K562 (cell line): ENCODE measurements around the gene HSF2BP. TPM values are rescaled to one million over a fixed set of nuclear protein-coding genes. Genes with fewer than 3 reads are reported as not detected.

Experiments used
- ATAC-seq: fragments of 200-7000 bp; cut with Tn5 transposase; 3 replicates; pipeline ENCODE4 v1.9.1; 2020; ENCODE audit warnings: moderate library complexity
- BruUV-seq: library from RNA; stranded (reverse); fragments of 400-500 nt; replicated peaks from 2 replicates; lab custom pipeline; 2021; lab: Mats Ljungman, UMichigan
- CTCF ChIA-PET: fragments of 300-600 bp; formaldehyde crosslinking; extraction: SDS; loops from one replicate; lab custom pipeline; 2021; ENCODE audit warnings: low intra/inter-chr PET ratio; lab: Yijun Ruan, JAX
- POLR2A ChIA-PET: fragments of 300-600, 350-650 bp; sonication (Branson Sonifier 250); formaldehyde crosslinking; extraction: SDS; loops from one replicate; lab custom pipeline; 2021; ENCODE audit warnings: antibody characterized with exemption, inconsistent platforms; lab: Yijun Ruan, JAX
- DNase-seq, 4 experiments: peaks; one replicate each; pipeline versions ENCODE4 v3.0.0 to v3.0.0-alpha.2; 2011 to 2018; ENCODE audit warnings: low spot score in 3 of 4, mixed read lengths in 3 of 4; ENCODE audit errors: extremely low read depth in 1 of 4
- FAIRE-seq: peaks from 2 replicates; lab custom pipeline; 2011; peaks lifted over from hg19 to GRCh38; lab: Jason Lieb, UNC
- H2AFZ ChIP-seq: 2 replicates; pipeline ENCODE4 v1.6.0; 2011; ENCODE audit warnings: low read depth, low read length, control low read depth, inconsistent platforms
- H3K27ac ChIP-seq: fragments of 200-600 bp; 3 replicates; pipeline ENCODE4 v1.8.0; 2011; ENCODE audit warnings: low read depth, mild to moderate bottlenecking, control low read depth, inconsistent platforms, low read length, moderate library complexity, mixed read lengths; ENCODE audit errors: extremely low read depth
- H3K27me3 ChIP-seq, 2 experiments: fragments of 300-600 bp in 1 of 2; 2 replicates in 1 of 2; 3 replicates in 1 of 2; pipeline versions ENCODE4 v1.6.0 to v1.8.0; 2011; ENCODE audit warnings: inconsistent platforms in 2 of 2, low read length in 2 of 2, mild to moderate bottlenecking in 1 of 2, mixed read lengths in 1 of 2, moderate library complexity in 1 of 2; ENCODE audit not compliant: control insufficient read depth in 2 of 2, insufficient read depth in 2 of 2
- H3K36me3 ChIP-seq: fragments of 300-600 bp; 3 replicates; pipeline ENCODE4 v1.8.0; 2011; ENCODE audit warnings: mild to moderate bottlenecking, low read length, inconsistent platforms; ENCODE audit not compliant: control insufficient read depth, insufficient read depth
- H3K4me1 ChIP-seq, 2 experiments: fragments of 200-600 bp in 1 of 2; replicated peaks in 1 of 2; 2 replicates in 1 of 2; 3 replicates in 1 of 2; pipeline versions ENCODE4 v1.5.1 to v1.8.0; 2011; ENCODE audit warnings: inconsistent platforms in 2 of 2, low read length in 2 of 2, mild to moderate bottlenecking in 1 of 2, mixed read lengths in 1 of 2, moderate library complexity in 1 of 2; ENCODE audit not compliant: control insufficient read depth in 2 of 2, insufficient read depth in 2 of 2
- H3K4me2 ChIP-seq: 2 replicates; pipeline ENCODE4 v1.6.1; 2011; ENCODE audit warnings: low read length, control low read depth, inconsistent platforms, mixed read lengths; ENCODE audit not compliant: insufficient read depth
- H3K4me3 ChIP-seq: fragments of 200-600 bp; sonication (generic), shearing (Covaris generic); 2 replicates; pipeline ENCODE4 v1.5.1; 2016; ENCODE audit warnings: control low read depth, inconsistent platforms
- H3K79me2 ChIP-seq: fragments of 200-600 bp; 3 replicates; pipeline ENCODE4 v1.8.0; 2011; ENCODE audit warnings: low read length, inconsistent platforms; ENCODE audit not compliant: control insufficient read depth, insufficient read depth
- H3K9ac ChIP-seq, 2 experiments: 2 replicates each; pipeline versions ENCODE4 v1.6.0 to v1.6.1; 2011; ENCODE audit warnings: low read depth in 2 of 2, low read length in 2 of 2, control low read depth in 1 of 2, inconsistent platforms in 1 of 2, mild to moderate bottlenecking in 1 of 2, mixed read lengths in 1 of 2; ENCODE audit not compliant: insufficient read depth in 1 of 2
- H3K9me1 ChIP-seq: one replicate; pipeline ENCODE4 v1.6.0; 2011; ENCODE audit warnings: inconsistent platforms, mild to moderate bottlenecking, low read length, moderate library complexity; ENCODE audit not compliant: control insufficient read depth, insufficient read depth
- H3K9me3 ChIP-seq: replicated peaks from 2 replicates; pipeline ENCODE4 v1.5.1; 2011; ENCODE audit warnings: low read depth, low read length, inconsistent platforms; ENCODE audit not compliant: control insufficient read depth, insufficient read depth
- H4K20me1 ChIP-seq: replicated peaks from 2 replicates; pipeline ENCODE4 v1.6.1; 2011; ENCODE audit warnings: low read length, inconsistent platforms, mixed read lengths; ENCODE audit not compliant: control insufficient read depth, insufficient read depth
- DNMT1 ChIP-seq: fragments of 450-650 bp; IDR thresholded peaks from 2 replicates; pipeline ENCODE4 v1.6.1; 2016; ENCODE audit warnings: antibody characterized with exemption, mild to moderate bottlenecking
- E2F4 ChIP-seq: sonication (generic); formaldehyde crosslinking; IDR thresholded peaks from 2 replicates; pipeline ENCODE4 v1.8.0; 2022; ENCODE audit warnings: mild to moderate bottlenecking, low read depth, missing genetic modification reagents
- PRMT5 ChIP-seq: sonication (generic); formaldehyde crosslinking; IDR thresholded peaks from 2 replicates; pipeline ENCODE4 v1.5.0; 2020; ENCODE audit warnings: missing genetic modification reagents
- ZNF175 ChIP-seq: fragments of 200-800 bp; sonication (Bioruptor generic); IDR thresholded peaks from 2 replicates; pipeline ENCODE4 v1.6.1; 2016; ENCODE audit warnings: low read depth, mild to moderate bottlenecking, missing genetic modification characterization, missing compliant biosample characterization
- ZNF311 ChIP-seq: fragments of 250-450 bp; sonication (Bioruptor Pico); IDR thresholded peaks from 2 replicates; pipeline ENCODE4 v1.4.0; 2020; ENCODE audit warnings: mild to moderate bottlenecking, moderate library complexity
- WGBS: fragments of 100-300 bp; shearing (Covaris generic); methylation state at CpG from one replicate; pipeline ENCODE4 v1.1.6; 2016; ENCODE audit warnings: low coverage, mixed read lengths; ENCODE audit not compliant: insufficient coverage; ENCODE audit errors: missing lambda C conversion rate; 5-methylcytosine and 5-hydroxymethylcytosine counted together
- in situ Hi-C: fragments of 300-500 bp; cut with MboI; formaldehyde crosslinking; loops from 4 replicates; pipeline ENCODE4 v1.15.0; 2018; ENCODE audit warnings: inconsistent platforms, mixed read lengths
- intact Hi-C: fragments of 100-400 bp; cut with micrococcal nuclease; formaldehyde crosslinking; loops from 2 replicates; pipeline ENCODE4 v1.14.2; 2022
- polyA plus RNA-seq, 8 experiments: library from polyadenylated mRNA; depleted of rRNA in 4 of 8; stranded (reverse) in 5 of 8; unstranded in 3 of 8; fragments of >200 nt; fragmentation: Nextera tagmentation in 2 of 8; fragmentation: Illumina TruSeq in 1 of 8; extraction: Ambion mirVana in 2 of 8; extraction: Trizol in 1 of 8; gene quantifications; 2 replicates each; pipeline versions ENCODE4 v1.2.1 to v1.2.3, GENCODE V29; 2011 to 2014; ENCODE audit warnings: inconsistent platforms in 1 of 8, missing spikeins in 1 of 8
- total RNA-seq, 7 experiments: library from RNA; depleted of rRNA in 6 of 7; stranded (reverse); fragments of >200 nt in 6 of 7; fragmentation: Illumina TruSeq in 2 of 7; extraction: Trizol in 2 of 7; gene quantifications; 2 replicates each; pipeline versions ENCODE4 v1.2.1 to v1.2.3, GENCODE V29; 2011 to 2021; ENCODE audit warnings: low replicate concordance in 1 of 7
- TF ChIP-seq, protein P1 (sequence below): fragments of 450-650 bp; IDR thresholded peaks from 2 replicates; pipeline ENCODE4 v1.6.1; 2016; ENCODE audit warnings: antibody characterized with exemption

Gene HSF2BP
- total and polyA plus RNA-seq, 9 of the 15 experiments (the other 6 are each of a cell fraction or from before 2014, with no cell fraction given): 0.04 to 0.57 (median 0.20) TPM; not detected in 2

- no peaks in the 10 kb centered on the region for H3K9me3 ChIP-seq
- no peak overlapping the region for H3K9ac ChIP-seq
- H3K9me1 ChIP-seq: no peaks in the 10 kb centered on the region
- no peak overlapping the region for H3K27ac ChIP-seq
- CTCF ChIA-PET: no interaction called here
- no peaks in the 10 kb centered on the region for H3K27me3 ChIP-seq
- TF ChIP-seq, protein P1, sequence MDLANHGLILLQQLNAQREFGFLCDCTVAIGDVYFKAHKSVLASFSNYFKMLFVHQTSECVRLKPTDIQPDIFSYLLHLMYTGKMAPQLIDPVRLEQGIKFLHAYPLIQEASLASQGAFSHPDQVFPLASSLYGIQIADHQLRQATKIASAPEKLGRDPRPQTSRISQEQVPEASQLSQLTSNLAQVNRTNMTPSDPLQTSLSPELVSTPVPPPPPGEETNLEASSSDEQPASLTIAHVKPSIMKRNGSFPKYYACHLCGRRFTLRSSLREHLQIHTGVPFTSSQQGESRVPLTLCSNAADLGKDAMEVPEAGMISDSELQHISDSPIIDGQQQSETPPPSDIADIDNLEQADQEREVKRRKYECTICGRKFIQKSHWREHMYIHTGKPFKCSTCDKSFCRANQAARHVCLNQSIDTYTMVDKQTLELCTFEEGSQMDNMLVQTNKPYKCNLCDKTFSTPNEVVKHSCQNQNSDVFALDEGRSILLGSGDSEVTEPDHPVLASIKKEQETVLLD: no peak
- TF ChIP-seq ZNF311 (CRISPR knock-in tag): no peak
- TF ChIP-seq E2F4 (CRISPR knock-in tag): no peak
- TF ChIP-seq DNMT1: no peak
- no peak for TF ChIP-seq PRMT5 (CRISPR knock-in tag)
- TF ChIP-seq ZNF175 (CRISPR knock-in tag): no peak
- TF ChIP-seq, all 486 proteins: peak for 0
- H3K4me2 ChIP-seq: no peak overlapping the region
- 98% methylated on average over 17 of the region's 17 CpGs for WGBS
- H2AFZ ChIP-seq: no peak overlapping the region
- peaks cover 56% of the 10 kb centered on the region for H3K36me3 ChIP-seq
- intact Hi-C loops: no loop called here
- BruUV-seq: no TSS peak
- in situ Hi-C loops: no loop called here
- no peaks in the 10 kb centered on the region for H4K20me1 ChIP-seq
- FAIRE-seq (no peak), DNase-seq (no peak), ATAC-seq (no peak)
- no peaks in the 10 kb centered on the region for H3K79me2 ChIP-seq
- H3K4me1 ChIP-seq: peaks cover 15 to 19% of the 10 kb centered on the region in 2 experiments; a peak in 4 of 5 replicates
- POLR2A ChIA-PET: no interaction called here
- H3K4me3 ChIP-seq: no peak overlapping the region
Measured at GRCh38 chr21:43696214-43696613, 36.9 kb upstream of the HSF2BP start.
